HG02981 (cell line): ENCODE results near the gene CST1.
"Not testable (repeated sequence)": the region's sequence is repeated elsewhere in the genome, so short reads cannot be mapped to it uniquely, and the experiment has no call there.

ENCODE experiments used
- ATAC-seq: cut with Tn5 transposase; IDR thresholded peaks from one replicate; pipeline ENCODE4 v1.9.1; 2021; ENCODE audit warnings: mild to moderate bottlenecking, moderate library complexity; ENCODE audit not compliant: unreplicated experiment

CST1 gene

GRCh38 chr20:23711778-23712177, 39.0 kb downstream of the CST1 start:
- ATAC-seq = not testable (repeated sequence)

DNA sequence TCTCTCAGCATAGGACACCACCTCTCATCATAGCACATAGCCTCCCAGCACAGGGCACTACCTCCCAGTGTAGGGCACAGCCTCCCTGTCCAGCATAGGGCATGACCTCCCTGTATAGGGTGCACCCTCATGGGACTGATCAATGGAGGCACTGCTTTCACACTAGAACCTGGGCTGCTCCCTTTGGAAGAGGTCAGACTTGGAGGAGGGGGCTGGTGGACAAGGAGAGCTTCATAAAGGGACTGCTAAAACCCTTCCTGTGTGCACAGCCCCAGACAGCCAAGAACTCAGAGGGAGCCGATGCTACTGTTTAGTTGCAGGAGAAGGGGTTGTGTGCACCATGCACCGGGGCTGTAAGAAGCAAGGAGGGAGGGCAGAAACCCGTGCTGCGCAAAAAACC, 40.0 kb downstream of the CST1 start:
- no peak for ATAC-seq

DNA sequence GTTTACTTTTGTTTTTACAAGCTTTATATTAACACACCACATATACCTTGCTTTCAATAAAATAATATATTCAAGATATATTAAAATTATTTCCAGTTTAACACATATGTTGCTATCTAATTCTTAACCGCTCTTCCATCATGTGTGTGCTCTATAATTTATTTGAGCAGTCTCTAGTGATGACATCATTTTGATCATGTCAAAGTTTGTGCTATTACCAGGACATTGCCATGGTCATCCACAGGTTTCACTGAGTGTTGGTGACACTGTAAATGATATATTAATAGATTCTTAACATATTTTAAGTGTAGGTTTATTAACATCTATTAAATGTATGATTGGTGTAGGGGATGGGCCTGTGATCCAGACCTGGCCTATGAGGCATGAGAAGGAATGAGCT, 44.8 kb downstream of the CST1 start:
- no peak for ATAC-seq

- ATAC-seq = no peak
Observed at GRCh38 chr20:23702021-23702420, 48.7 kb downstream of the CST1 start.

DNA sequence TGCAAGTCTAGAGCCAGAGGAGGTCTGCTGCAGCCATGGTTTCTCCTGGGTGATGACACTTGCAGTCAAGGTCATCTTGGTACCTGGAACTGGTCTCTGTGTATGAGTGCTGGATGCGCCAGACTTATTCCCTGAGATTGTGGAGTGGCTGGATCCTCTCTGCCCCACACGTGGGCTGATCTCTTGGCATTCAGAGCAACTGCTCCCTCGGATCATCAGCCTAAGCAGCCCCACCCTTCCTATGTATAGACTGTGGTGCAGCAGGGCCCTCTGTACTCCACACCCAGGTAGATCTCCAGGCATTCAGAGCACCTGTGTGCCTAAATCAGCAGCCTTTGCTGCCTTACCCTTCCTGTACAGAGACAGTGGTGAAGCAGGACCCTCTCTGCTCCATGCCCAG, 49.8 kb downstream of the CST1 start:
- ATAC-seq = no peak

- no peak for ATAC-seq
Observed at GRCh38 chr20:23697947-23698346, 52.8 kb downstream of the CST1 start.
